GM12878 (cell line): ENCODE results near the gene PAX7. TPM values are rescaled to one million over a fixed set of nuclear protein-coding genes. Genes with fewer than 3 reads are reported as not detected.

Experiments
- ATAC-seq: fragments of 200-7000 bp; cut with Tn5 transposase; 3 replicates; pipeline ENCODE4 v1.9.1; 2020; ENCODE audit warnings: mild to moderate bottlenecking, moderate library complexity
- BruUV-seq: library from RNA; stranded (reverse); fragments of 400-500 nt; replicated peaks from 2 replicates; lab custom pipeline; 2021; lab: Mats Ljungman, UMichigan
- CTCF ChIA-PET: fragments of 300-600 bp; sonication (Branson Sonifier 250); formaldehyde crosslinking; extraction: SDS; loops from one replicate; lab custom pipeline; 2021; ENCODE audit warnings: inconsistent platforms; lab: Yijun Ruan, JAX
- POLR2A ChIA-PET: fragments of 350-600 bp; formaldehyde crosslinking; extraction: SDS; loops from one replicate; lab custom pipeline; 2021; ENCODE audit warnings: inconsistent platforms; lab: Charles Lee
- RAD21 ChIA-PET: fragments of 300-600 bp; sonication (Branson Sonifier 250); formaldehyde crosslinking; loops from one replicate; lab custom pipeline; 2023; ENCODE audit warnings: antibody characterized with exemption; ENCODE audit not compliant: unreplicated experiment; lab: Charles Lee
- SMC1A ChIA-PET: fragments of 300-600 bp; sonication (Branson Sonifier 250); formaldehyde crosslinking; loops from one replicate; lab custom pipeline; 2023; ENCODE audit not compliant: unreplicated experiment, uncharacterized antibody; lab: Charles Lee
- DNase-seq: peaks from one replicate; pipeline ENCODE4 v3.0.0-alpha.2; 2011; ENCODE audit warnings: low read depth, low spot score
- FAIRE-seq: peaks from 3 replicates; lab custom pipeline; 2011; peaks lifted over from hg19 to GRCh38; lab: Jason Lieb, UNC
- H2AFZ ChIP-seq: 2 replicates; pipeline ENCODE4 v1.6.0; 2011; ENCODE audit warnings: low read depth, low read length, control low read depth; ENCODE audit not compliant: control insufficient read depth
- H3K27ac ChIP-seq: 2 replicates; pipeline ENCODE4 v1.5.1; 2011; ENCODE audit warnings: control low read depth; ENCODE audit not compliant: control insufficient read depth, insufficient read depth
- H3K27me3 ChIP-seq, 2 experiments: replicated peaks in 1 of 2; 2 replicates each; pipeline versions ENCODE4 v1.6.0 to v1.6.1; 2011; ENCODE audit warnings: low read length in 1 of 2; ENCODE audit not compliant: control insufficient read depth in 2 of 2, insufficient read depth in 2 of 2
- H3K36me3 ChIP-seq, 2 experiments: 2 replicates each; pipeline ENCODE4 v1.5.1; 2011; ENCODE audit warnings: low read length in 1 of 2; ENCODE audit not compliant: control insufficient read depth in 2 of 2, insufficient read depth in 2 of 2
- H3K4me1 ChIP-seq: 2 replicates; pipeline ENCODE4 v1.6.1; 2011; ENCODE audit warnings: mild to moderate bottlenecking, low read length, moderate library complexity, mixed read lengths; ENCODE audit not compliant: control insufficient read depth, insufficient read depth
- H3K4me2 ChIP-seq: 2 replicates; pipeline ENCODE4 v1.6.0; 2011; ENCODE audit warnings: control low read depth; ENCODE audit not compliant: control insufficient read depth, insufficient read depth
- H3K4me3 ChIP-seq: fragments of 200-600 bp; sonication (generic); 2 replicates; pipeline ENCODE4 v1.5.1; 2016
- H3K79me2 ChIP-seq: 2 replicates; pipeline ENCODE4 v1.6.0; 2011; ENCODE audit warnings: low read length; ENCODE audit not compliant: control insufficient read depth, insufficient read depth
- H3K9ac ChIP-seq: 2 replicates; pipeline ENCODE4 v1.8.0; 2011; ENCODE audit warnings: low read length, control low read depth, mixed read lengths; ENCODE audit not compliant: control insufficient read depth, insufficient read depth
- H3K9me3 ChIP-seq: replicated peaks from 3 replicates; pipeline ENCODE4 v1.5.1; 2011; ENCODE audit warnings: mild to moderate bottlenecking, low read length; ENCODE audit not compliant: control insufficient read depth, insufficient read depth
- H4K20me1 ChIP-seq: 2 replicates; pipeline ENCODE4 v1.6.0; 2011; ENCODE audit not compliant: control insufficient read depth, insufficient read depth
- ASH2L ChIP-seq: fragments of 300-600, 200-600 bp; sonication (generic); IDR thresholded peaks from 2 replicates; pipeline ENCODE4 v1.6.1; 2017; ENCODE audit warnings: low read depth, mild to moderate bottlenecking, borderline replicate concordance
- BRCA1 ChIP-seq: IDR thresholded peaks from 2 replicates; pipeline ENCODE4 v1.6.1; 2011; ENCODE audit warnings: low read depth, low read length, improper control_type of control experiment
- FOS ChIP-seq: IDR thresholded peaks from 3 replicates; pipeline ENCODE4 v1.6.1; 2011; ENCODE audit warnings: borderline replicate concordance; ENCODE audit not compliant: insufficient read length; ENCODE audit errors: extremely low read depth
- GATAD2B ChIP-seq: fragments of 450-650 bp; conservative IDR thresholded peaks from 2 replicates; pipeline ENCODE4 v1.6.1; 2017; ENCODE audit warnings: low read depth, mild to moderate bottlenecking, moderate library complexity
- KLF5 ChIP-seq: fragments of 450-650 bp; IDR thresholded peaks from 2 replicates; pipeline ENCODE4 v1.6.1; 2014; ENCODE audit warnings: mild to moderate bottlenecking; ENCODE audit not compliant: partially characterized antibody
- LARP7 ChIP-seq: fragments of 450-650 bp; IDR thresholded peaks from 2 replicates; pipeline ENCODE4 v1.6.1; 2017; ENCODE audit warnings: mild to moderate bottlenecking
- MTA2 ChIP-seq: fragments of 450-650 bp; IDR thresholded peaks from 2 replicates; pipeline ENCODE4 v1.6.1; 2016; ENCODE audit warnings: low read depth, mild to moderate bottlenecking, moderate library complexity
- MYB ChIP-seq: fragments of 150-350 bp; IDR thresholded peaks from 2 replicates; pipeline ENCODE4 v1.6.1; 2014; ENCODE audit warnings: mild to moderate bottlenecking, low read depth, low read length, borderline replicate concordance
- PAX5 ChIP-seq: IDR thresholded peaks from 2 replicates; pipeline ENCODE4 v1.6.1; 2011; ENCODE audit warnings: low read depth, low read length, borderline replicate concordance
- POLR2AphosphoS5 ChIP-seq: IDR thresholded peaks from 2 replicates; pipeline ENCODE4 v1.6.1; 2011; ENCODE audit warnings: mild to moderate bottlenecking, low read length, inconsistent platforms
- RELA ChIP-seq: fragments of 450-650 bp; IDR thresholded peaks from 2 replicates; pipeline ENCODE4 v1.8.0; 2014; ENCODE audit warnings: borderline replicate concordance; ENCODE audit not compliant: partially characterized antibody
- STAT3 ChIP-seq: IDR thresholded peaks from 2 replicates; pipeline ENCODE4 v1.6.1; 2011; ENCODE audit warnings: low read depth, low read length, improper control_type of control experiment
- TARDBP ChIP-seq: IDR thresholded peaks from 2 replicates; pipeline ENCODE4 v1.6.1; 2016; ENCODE audit warnings: borderline replicate concordance
- TBL1XR1 ChIP-seq: IDR thresholded peaks from 2 replicates; pipeline ENCODE4 v1.6.1; 2012; ENCODE audit warnings: low read depth, low read length, improper control_type of control experiment
- ZNF24 ChIP-seq: fragments of 450-650 bp; IDR thresholded peaks from 2 replicates; pipeline ENCODE4 v1.6.1; 2017; ENCODE audit warnings: antibody characterized with exemption, mild to moderate bottlenecking
- WGBS: methylation state at CpG from one replicate; pipeline ENCODE4 v1.1.6; 2016; ENCODE audit warnings: low lambda C conversion rate; ENCODE audit not compliant: insufficient replicate concordance, insufficient coverage; ENCODE audit errors: missing lambda C conversion rate; 5-methylcytosine and 5-hydroxymethylcytosine counted together
- in situ Hi-C: fragments of 300-500 bp; cut with MboI; formaldehyde crosslinking; loops from 9 replicates; pipeline ENCODE4 v1.14.3; 2018; ENCODE audit warnings: mixed read lengths
- intact Hi-C: fragments of 100-400 bp; cut with micrococcal nuclease; formaldehyde crosslinking; loops from one replicate; pipeline ENCODE4 v1.14.2; 2022; ENCODE audit not compliant: unreplicated experiment
- polyA plus RNA-seq, 11 experiments: library from polyadenylated mRNA; depleted of rRNA in 4 of 11; unstranded in 6 of 11; stranded (reverse) in 5 of 11; fragments of >200 nt; fragmentation: Nextera tagmentation in 4 of 11; fragmentation: Illumina TruSeq in 1 of 11; extraction: Ambion mirVana in 4 of 11; extraction: Trizol in 1 of 11; gene quantifications; 1 replicate in 1 of 11; 2 replicates in 10 of 11; pipeline versions ENCODE4 v1.2.1 to v1.2.3, GENCODE V29; 2011 to 2016; ENCODE audit warnings: inconsistent platforms in 2 of 11, missing spikeins in 2 of 11, low read depth in 1 of 11
- total RNA-seq, 4 experiments: library from RNA; depleted of rRNA in 3 of 4; stranded (reverse); fragments of >200 nt in 3 of 4; fragmentation: Illumina TruSeq in 1 of 4; extraction: Trizol in 1 of 4; gene quantifications; 2 replicates each; pipeline versions ENCODE4 v1.2.1 to v1.2.3, GENCODE V29; 2013 to 2021
- TF ChIP-seq, protein P1 (sequence below): fragments of 150-350 bp; IDR thresholded peaks from 2 replicates; pipeline ENCODE4 v1.6.1; 2016; ENCODE audit warnings: low read depth, low read length

The PAX7 gene
- total and polyA plus RNA-seq, 10 of the 15 experiments (the other 5 are each of a cell fraction or from before 2014, with no cell fraction given), result not detected

DNA sequence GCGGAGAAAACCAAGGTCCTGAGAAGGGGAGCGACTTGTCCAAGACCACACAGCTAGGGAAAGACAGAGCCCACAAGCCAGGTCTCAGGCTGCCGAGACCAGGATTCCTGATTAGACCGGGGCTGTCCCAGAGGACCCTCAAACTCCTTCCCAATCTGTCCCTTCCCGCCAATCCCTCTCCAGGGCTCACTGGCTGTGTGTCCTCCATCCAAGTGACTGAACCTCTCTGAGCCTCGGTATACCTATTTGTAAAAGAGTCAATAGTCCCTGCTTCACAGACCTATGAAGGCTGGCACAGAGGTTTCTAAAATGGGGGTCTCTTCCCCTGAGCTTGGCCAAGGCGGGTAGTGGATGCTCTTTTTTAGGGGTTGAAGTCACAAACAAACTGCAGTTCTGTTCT is 56.6 kb downstream of the PAX7 start:
- ATAC-seq, result no peak
- intact Hi-C loops, result no loop called here
- DNase-seq, result no peak
- ChIA-PET RAD21 (no interaction called here), SMC1A (no interaction called here), CTCF (no interaction called here), POLR2A (no interaction called here)
- 10% methylated on average over 7 of the region's 7 CpGs for WGBS
- FAIRE-seq, result no peak
- no TSS peak for BruUV-seq
- TF ChIP-seq, protein P1, sequence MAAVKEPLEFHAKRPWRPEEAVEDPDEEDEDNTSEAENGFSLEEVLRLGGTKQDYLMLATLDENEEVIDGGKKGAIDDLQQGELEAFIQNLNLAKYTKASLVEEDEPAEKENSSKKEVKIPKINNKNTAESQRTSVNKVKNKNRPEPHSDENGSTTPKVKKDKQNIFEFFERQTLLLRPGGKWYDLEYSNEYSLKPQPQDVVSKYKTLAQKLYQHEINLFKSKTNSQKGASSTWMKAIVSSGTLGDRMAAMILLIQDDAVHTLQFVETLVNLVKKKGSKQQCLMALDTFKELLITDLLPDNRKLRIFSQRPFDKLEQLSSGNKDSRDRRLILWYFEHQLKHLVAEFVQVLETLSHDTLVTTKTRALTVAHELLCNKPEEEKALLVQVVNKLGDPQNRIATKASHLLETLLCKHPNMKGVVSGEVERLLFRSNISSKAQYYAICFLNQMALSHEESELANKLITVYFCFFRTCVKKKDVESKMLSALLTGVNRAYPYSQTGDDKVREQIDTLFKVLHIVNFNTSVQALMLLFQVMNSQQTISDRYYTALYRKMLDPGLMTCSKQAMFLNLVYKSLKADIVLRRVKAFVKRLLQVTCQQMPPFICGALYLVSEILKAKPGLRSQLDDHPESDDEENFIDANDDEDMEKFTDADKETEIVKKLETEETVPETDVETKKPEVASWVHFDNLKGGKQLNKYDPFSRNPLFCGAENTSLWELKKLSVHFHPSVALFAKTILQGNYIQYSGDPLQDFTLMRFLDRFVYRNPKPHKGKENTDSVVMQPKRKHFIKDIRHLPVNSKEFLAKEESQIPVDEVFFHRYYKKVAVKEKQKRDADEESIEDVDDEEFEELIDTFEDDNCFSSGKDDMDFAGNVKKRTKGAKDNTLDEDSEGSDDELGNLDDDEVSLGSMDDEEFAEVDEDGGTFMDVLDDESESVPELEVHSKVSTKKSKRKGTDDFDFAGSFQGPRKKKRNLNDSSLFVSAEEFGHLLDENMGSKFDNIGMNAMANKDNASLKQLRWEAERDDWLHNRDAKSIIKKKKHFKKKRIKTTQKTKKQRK, result no peak
- TF ChIP-seq MTA2, result no peak
- TF ChIP-seq POLR2AphosphoS5, result no peak
- TF ChIP-seq KLF5, result no peak
- TF ChIP-seq TARDBP, result no peak
- no peak for TF ChIP-seq PAX5
- TF ChIP-seq STAT3, result no peak
- no peak for TF ChIP-seq LARP7
- TF ChIP-seq FOS, result no peak
- TF ChIP-seq MYB, result no peak
- no peak for TF ChIP-seq RELA
- TF ChIP-seq ASH2L, result no peak
- no peak for TF ChIP-seq TBL1XR1
- no peak for TF ChIP-seq GATAD2B
- no peak for TF ChIP-seq ZNF24
- TF ChIP-seq BRCA1, result no peak
- Histone ChIP-seq H3K9me3 (no peaks in the 10 kb centered on the region), H2AFZ (no peak overlapping the region), H4K20me1 (no peaks in the 10 kb centered on the region), H3K27me3 (peaks cover 0 to 3% of the 10 kb centered on the region in 2 experiments; a peak in 2 of 4 replicates), H3K36me3 (no peaks in the 10 kb centered on the region), H3K79me2 (no peaks in the 10 kb centered on the region), H3K4me2 (no peak overlapping the region), H3K4me3 (no peak overlapping the region), H3K27ac (no peak overlapping the region), H3K4me1 (no peaks in the 10 kb centered on the region), H3K9ac (no peak overlapping the region)
- in situ Hi-C loops, result no loop called here
